GM18870 (cell line): ENCODE data around the gene LPO.

Experiments
- ATAC-seq: cut with Tn5 transposase; IDR thresholded peaks from one replicate; pipeline ENCODE4 v1.9.1; 2021; ENCODE audit warnings: moderate library complexity; ENCODE audit not compliant: unreplicated experiment

Gene LPO

DNA sequence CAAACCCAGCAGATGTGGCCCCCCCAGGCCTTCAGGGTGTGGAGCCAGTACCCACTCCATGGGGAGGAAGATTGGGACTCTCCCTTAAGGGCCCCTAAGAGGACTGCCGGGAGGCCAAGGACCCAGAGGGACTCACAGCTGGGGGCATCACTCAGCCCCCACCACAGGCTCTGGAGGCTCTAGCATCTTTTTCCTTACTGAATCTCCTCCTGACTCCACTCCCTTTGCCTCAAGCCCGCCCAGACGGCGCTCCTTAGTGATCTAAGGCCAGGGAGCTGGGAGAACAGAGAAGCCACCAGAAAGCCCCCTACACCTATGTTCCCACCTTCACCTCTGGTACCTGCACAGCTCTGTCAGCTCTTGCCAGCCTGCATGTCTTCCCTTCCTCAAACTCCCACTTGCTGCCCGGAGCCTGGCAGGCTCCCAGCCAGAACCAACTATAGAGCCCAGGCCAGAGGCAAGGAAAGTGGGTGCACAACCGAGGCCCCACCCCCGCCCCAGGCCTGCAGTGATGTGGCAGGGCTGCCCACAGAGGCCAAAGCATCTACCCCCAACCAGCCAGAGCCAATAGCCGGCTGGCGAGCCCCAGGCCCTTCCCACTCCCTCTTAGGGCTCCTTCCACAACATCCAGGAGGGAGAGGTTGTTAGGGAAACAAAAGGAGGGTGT, 64.7 kb downstream of the LPO start:
- ATAC-seq = no peak

DNA sequence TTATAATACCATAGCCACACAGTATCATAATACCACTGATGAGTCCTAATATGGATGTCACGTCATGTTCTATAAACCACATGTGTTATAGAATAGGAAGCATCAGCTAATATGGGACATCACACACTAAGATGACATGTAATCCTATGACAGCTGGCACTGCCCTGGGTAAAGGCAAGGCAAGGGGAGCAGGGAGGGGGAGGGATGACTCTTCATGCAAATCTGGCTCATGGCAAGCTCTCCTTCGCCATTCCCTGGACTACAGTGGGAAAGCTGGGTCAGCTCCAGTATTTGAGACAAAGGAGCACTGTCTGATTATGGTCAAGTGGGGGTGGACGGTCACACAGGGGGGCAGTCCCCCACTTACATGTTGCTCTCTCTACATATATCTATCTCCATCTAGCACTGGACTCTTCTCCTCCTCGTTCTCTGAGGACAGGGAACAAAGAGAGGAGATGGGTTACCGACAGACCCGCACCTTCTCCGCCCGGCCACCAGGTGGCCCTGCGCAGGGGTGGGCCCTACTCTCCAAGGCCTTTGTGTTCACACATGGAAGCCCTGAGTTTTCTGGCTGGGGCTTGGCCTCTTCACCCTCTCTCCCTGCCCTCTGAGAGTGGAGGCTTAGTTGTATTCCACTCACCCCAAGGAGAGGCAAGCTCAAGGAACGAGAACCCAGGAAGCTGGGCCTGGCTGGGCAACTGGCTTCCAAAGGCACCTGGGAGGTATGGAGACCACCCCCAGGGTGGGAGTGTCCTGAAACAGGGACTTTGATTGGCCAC, 65.8 kb downstream of the LPO start:
- no peak for ATAC-seq

DNA sequence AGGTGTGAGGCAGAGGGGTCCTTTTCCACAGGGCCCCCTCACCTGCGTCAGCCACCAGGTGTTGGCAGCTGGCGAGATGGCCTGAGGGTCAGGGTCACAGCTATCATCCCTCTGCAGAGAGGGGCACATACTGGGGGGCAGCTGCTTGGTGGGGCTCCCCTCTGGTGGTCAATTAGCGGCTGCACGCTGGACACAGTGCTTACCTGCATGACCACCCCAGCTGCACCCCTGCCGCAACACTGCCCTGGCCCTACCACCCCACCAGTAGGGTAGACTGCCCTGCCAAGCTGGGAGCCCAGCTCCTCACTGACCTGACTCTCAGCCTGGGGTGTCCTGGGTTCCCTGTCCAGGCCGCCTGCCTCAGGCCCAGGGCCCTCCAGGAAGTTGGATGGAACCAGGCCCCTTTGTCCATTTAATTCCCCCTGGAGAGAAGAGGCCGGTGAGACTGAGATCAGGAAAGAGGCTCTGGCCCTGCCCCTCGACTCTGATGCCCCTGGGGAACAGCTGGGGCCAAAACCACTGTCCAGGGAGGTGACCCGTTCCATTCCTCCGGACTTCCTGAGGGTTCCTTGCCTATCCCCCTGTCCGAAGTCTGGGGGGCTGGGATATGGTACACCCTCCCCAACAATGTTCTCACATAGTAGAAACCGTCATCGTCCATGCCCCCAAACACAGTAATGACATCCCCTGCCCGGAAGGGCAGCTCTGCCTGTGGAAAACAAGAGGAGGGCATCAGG, 66.5 kb downstream of the LPO start:
- no peak for ATAC-seq

DNA sequence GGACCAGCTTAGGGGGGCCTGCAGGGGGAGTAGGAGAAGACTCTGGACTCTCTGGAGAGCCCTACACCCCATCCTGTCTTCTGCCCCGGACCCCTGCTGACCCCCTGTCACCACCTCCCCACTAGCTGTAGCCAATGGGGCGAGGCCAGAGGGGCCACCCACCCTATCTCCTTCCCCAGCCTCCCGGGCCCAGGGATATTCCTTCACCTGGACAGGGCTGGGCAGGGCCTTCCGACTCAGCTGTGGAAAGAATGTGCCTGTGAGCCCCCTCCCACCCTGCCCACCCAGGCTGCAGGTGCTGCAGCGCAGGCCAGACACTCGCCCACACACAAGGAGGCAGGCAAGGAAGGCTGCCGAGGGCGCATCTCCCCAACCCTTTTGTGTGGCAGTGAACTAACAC, 67.2 kb downstream of the LPO start:
- ATAC-seq = no peak

DNA sequence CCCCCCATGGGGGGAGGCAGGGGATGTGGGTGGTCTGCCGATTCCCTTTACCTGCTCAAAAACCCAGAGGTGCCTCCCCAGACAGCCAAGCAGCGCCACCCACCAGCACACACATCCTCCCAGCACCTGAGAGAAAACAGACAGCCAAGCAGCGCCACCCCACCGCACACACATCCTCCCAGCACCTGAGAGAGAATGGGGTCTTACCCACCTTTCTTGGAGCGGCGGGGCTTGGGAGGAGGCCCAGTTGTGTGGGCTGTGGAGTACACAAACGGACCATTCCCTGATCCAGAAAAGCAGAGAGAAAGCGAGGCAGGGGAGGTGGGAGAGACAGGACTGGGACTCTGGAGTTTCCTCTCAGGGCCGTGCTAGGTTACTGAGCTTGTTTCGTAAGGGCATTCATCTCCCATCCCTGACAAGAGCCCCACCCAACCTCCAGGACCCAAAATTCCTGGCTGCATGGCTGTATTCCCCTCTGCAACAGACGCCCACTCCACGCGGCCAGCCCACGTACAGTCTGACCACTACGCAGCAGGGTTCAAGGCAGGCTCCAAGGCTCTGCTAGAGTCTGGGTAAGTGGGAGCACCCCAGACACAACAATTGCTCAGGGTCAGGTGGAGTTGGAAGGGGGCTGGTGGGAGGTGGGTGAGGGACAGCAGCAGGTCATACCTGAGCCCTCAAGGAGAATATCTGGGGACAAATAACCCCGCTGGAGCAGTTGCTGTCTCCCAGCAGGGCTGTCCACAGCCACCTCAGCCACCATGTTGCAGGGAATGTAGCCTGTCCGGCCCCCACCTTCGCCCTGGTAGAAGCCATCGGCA, 68.0 kb downstream of the LPO start:
- ATAC-seq = no peak

DNA sequence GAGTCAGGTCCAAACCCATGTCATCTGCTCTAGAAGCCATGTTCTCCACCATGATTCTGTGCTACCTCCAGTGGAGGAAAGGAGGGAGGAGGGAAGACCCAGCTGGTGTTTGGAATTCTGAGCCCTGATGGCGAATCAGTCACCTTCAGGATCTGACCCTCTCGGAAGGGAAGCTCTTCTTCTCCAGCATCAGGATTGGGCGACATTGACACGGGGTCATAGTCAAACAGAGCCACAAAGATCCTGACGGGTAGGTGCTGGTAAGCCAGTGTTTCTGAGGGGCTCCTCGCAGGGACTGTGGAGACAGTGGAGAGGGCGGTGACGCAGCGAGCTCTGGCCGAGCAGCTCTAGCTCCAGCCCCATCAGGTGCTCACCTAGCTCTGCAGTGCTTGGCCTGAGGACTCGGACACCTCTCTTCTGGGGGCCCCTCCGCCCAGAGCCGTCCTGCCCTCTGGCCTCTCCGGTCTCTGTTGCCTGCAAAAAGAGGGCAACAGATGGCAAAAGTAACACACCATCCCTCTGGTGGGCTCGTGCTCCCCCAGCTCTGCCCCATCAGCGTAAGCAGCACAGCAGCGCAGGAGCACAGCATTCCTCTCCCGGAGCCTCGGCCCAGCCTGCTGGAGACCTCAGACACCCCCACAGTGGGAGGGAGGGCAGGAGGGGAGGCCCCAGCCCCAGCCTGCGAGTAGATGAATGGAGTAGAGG, 69.2 kb downstream of the LPO start:
- ATAC-seq = no peak

DNA sequence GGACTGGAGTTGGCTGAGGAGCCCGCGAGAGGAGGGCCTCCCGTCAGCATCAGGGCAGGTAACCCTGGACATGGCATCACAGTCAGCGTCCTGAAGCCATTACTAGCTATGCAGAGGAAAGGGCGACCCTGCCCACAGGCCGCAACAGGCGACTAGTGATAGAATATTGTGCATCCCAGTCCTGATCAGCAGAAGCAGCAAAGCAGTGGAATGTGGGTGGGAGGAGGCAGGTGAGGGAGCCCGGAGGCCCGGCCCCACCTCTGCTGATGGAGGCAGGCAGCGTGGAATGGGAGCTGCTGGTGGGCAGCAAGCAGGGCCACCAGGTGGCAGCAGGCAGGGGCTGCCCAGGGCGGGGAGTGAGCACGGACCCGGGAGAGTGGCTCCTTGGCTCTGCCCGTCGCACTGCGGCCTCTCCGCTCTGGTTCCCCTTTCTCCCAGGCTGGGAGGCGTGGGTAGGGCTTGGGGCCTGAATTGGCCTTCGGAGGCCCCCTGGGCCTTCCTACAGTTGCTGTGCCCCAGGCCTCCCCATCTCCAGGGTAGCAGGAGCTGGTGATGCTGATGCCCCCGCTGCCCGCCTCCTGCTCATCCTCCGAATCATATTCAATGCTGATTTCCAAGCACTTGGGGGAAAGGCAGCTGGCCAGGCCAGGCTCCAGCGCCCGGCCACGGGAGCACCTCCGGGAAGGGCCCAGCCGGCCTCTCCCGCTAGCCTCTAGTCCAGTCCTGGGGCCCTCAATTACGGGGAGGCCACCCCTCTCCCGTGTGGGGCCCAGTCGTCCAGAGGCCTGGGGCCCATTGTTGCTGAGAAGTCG, 70.0 kb downstream of the LPO start:
- ATAC-seq = no peak

DNA sequence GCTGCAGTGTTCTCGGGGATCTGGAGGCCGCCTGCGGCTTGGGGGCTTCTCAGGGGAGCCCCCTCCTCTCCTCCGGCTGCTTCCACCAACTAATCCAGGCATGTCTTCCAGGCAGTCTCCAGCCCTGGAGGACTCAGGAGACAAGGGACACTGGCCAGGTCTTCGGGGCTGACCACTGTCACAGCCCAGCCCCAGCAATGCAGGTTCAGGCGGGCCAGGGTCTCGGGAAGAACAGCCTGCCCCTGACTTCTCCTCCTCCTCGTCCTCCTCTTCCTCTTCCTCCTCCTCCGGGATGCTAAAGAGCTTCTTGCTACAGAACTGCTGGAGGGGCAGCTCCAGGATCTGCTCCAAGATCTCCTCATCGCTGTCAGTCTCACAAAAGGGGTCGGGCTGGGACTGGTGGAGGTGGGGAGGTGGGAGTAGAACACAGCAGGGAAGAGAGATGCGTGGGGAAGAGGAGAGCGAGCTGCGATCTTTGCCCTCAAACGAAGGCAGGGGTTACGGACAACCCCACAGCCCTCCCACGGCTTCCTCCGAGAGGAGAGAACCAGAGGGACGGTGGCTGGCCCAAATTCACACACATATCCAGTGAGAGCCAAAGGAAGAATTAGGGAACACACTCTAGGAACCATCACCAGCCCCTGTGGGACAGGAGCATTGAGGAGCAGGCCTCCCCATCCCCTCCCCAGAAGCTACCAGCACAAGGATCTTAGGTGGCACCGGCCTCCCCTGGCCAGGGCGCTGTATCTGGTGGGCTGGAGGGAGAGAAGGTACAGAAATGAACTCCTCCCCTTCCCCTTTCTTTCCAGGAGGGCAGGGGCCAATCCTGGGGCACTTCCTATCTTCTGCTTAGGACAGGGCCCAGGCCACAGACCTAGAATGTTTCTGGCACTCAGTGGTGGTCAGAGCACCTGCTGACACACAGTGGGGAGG, 70.9 kb downstream of the LPO start:
- no peak for ATAC-seq

DNA sequence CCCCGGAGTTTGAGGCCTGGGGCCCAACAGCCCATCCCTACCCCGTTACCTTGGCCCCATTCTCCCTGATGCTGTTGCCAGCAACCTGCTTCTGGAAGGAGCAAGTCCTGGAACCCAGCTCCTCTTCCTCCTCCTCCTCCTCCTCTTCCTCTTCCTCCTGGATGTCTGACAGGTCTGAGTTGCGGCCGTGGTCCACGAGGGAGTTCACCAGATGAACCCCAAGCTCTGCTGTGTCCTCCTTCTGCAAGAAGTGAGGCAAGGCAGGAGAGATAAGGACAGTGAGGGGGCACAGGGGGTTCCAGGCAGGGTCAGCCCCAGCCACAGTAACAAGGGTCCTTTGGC, 71.5 kb downstream of the LPO start:
- ATAC-seq = no peak

DNA sequence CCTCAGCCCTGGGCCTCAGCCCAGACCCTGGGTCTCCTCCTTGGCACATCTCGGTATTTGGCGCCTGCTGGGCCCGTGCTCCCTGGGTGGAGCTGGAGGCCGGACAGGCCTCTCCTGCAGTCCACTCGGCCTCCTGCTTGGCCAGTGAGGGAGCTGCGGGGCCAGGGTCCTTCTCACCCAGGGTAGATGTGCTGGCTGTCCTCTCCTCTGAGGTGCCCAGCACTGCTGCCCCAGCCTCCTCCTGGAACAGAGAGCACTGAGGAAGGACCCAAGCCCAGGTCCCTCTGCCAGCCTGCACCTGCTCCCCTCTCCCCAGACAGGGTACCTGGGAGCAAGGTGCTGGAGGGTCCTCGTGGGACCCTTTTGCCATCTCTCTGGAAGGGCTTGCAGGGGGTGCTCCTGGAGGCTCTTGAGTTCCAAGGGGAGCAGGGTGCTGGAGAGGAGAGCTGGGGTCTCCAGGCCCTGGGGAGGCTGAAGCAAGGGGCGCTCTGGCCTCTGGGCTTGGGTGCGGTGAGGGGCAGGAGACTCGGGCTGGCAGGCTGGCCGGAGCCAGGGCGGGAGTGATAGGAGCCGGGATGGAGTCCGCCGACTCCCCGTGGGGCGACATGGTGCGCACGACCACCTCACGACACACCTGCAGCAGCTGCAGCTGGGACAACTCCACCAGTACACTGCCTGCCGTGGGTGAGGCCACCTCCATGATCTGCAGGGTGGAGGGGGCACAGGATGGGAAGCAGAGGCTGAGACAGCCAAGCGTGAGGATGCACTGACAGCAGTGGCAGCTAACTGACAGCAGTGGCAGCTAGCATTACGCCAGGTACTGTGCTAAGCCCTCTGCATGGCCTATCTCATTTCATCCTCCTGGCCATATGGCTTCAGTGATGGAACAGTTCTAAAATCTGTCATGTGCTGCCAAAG, 72.4 kb downstream of the LPO start:
- ATAC-seq = no peak

DNA sequence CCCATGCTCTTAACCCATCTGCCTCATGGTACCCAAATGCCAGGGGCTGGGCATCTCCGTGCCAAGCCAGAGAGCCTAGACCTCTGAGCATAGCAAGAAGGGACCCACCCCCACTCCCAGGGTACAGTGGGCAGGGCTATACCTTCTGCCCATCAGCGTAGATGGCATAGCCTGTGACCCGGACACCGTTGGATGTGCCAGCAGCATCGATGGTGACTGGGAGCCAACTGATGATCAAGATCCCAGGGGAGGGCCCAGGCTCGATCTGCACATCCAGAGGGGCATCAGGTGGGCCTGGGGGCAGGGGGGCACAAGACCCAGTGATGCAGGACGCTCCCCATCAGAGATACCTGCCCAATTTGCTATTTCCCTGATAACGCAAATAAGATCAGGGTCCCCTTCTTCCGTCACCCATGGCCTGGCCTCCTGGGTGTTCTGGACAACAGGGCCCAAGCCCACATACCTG, 73.1 kb downstream of the LPO start:
- ATAC-seq = no peak

DNA sequence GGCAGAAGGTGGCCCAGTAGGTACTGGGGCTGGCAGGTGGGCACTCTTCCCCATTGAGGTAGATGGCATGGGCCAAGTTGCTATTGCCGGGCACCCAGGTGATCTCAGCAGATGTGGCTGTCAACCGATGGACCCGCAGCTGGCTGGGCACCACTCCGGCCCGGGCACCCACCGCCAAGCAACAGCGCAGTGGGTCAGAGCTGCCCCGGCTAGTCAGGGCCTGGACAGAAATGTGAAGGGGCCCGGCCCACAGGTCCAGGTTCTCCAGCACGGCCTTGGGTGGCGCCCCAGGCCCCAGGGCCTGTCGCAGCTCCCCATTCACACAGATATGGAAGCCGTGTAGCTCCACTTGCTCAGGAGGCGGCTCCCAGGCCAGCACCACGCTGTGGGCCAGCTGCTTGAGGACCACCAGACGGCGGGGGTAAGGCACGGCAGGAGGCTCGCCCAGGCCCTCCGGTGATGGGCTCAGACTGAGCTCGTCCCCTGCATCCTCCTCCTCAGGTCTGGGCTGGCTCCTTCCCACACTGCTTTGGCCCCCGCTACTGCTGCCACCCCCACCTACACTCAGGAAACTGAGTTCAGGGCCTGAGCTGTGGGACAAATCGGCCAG, 73.7 kb downstream of the LPO start:
- no peak for ATAC-seq

DNA sequence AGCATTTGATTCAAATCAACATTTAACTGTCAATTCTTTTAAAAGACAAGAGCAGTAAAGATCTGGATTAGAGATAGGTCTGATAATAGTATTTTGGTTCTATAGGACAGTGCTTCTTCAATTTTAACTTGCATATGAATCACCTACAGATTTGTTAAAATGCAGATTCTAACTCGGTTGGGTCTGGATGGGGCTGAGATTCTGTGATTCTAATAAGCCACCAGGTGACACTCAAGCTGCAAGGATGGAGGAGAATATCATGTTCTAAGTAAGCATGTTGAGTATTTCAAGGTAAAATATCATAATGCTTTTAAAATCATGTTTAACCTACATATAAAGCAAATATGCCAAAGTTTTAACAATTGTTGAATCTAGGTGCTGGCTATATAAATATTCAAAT, 74.4 kb downstream of the LPO start:
- ATAC-seq = no peak

DNA sequence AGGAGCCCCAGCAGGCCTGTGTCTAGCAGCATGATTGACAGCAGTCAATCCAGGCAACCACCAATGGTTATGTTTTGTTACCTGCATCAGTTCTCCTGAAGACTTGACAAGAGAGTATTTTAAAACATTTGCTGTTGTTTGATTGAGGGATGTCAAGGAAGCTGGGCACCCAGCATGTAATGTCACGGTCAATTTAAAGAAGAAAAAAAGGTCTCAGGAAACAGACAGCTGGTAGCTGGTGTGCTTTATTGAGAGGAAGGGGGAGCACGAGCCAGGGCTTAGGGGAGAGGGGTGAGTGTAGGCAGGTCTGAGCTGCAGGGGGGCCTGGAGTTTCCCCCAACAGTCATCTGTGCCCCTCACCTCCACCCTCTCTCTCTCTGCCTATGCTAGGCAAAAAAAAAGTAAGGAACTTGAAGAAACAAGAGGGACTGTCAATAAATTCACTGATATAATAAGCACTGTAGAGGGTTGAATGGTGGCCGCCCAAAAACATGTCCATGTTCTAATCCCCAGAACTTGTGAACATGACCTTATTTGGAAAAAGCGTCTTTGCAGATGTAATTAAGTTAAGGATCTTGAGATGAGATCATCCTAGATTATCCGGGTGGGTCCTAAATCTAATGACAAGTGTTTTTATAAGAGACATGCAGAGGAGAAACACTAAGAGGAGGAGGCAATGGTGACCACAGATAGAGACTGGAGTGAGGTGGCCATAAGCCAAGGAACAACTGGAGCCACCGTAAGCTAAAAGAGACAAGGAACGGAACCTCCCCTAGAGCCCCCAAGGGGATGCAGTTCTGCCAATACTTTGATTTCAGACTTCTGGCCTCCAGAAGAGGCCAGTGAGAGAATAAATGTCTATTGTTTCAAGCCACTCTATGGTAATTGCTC, 75.7 kb downstream of the LPO start:
- ATAC-seq = no peak

DNA sequence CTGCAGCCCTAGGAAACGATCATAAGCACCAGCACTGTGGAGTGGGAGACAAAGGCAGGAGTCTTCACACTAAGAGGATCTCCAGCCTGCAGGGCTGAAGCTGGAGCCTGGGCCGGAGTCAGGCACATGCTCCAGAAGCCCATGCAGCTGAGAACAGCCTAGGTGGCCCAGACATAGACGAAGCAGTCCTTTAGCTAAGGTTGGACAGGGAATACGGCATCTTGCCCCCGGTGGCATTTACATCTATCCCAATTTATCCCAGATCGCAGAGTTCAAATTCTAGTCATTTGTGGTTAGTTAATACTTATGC, 76.3 kb downstream of the LPO start:
- no peak for ATAC-seq

DNA sequence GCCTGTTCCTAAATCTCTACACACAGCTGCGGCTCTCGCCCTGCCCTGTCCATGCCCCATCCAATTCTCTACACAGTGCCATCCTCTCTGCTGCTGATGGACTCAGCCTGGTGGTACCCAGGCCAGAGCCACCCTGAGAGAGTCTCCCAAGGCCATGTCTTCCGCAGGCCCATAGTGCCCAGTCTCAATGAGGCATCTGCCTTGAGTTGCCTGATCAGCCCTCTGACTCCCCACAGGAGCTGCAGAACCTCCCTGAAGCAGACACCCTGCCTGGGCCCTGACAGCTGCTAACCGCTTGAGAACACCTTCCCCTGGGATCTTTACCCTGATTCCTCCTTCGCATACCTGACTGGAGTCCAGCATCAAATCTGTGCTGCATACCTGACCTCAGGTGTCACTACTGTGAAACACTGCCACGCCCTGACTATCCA, 76.9 kb downstream of the LPO start:
- no peak for ATAC-seq
